SK-N-SH (cell line): ENCODE data around the gene FEM1C. TPM values are rescaled to one million over a fixed set of nuclear protein-coding genes. Genes with fewer than 3 reads are reported as not detected.

Experiments
- CTCF ChIA-PET: fragments of 300-600, 350-600 bp; formaldehyde crosslinking; extraction: SDS; loops from one replicate; lab custom pipeline; 2021; lab: Yijun Ruan, JAX
- POLR2A ChIA-PET: fragments of 350-600 bp; sonication (Branson Sonifier 250); formaldehyde crosslinking; extraction: SDS; loops from one replicate; lab custom pipeline; 2020; ENCODE audit warnings: antibody characterized with exemption, inconsistent platforms; lab: Yijun Ruan, JAX
- DNase-seq: peaks from one replicate; pipeline ENCODE4 v3.0.0; 2012
- H2AFZ ChIP-seq: fragments of 200-600 bp; sonication (generic); 2 replicates; pipeline ENCODE4 v1.8.1; 2016; ENCODE audit warnings: antibody characterized with exemption, mild to moderate bottlenecking, low read depth
- H3F3A ChIP-seq: fragments of 200-600 bp; sonication (generic); replicated peaks from 2 replicates; pipeline ENCODE3; 2016; ENCODE audit warnings: antibody characterized with exemption, mild to moderate bottlenecking; ENCODE audit not compliant: insufficient read depth
- H3K27ac ChIP-seq, 2 experiments: fragments of 200-500 bp in 1 of 2; fragments of 200-600 bp in 1 of 2; sonication (Bioruptor generic) in 1 of 2; sonication (generic), shearing (Covaris generic) in 1 of 2; 2 replicates each; pipeline versions ENCODE4 v1.5.1 to v1.6.1; 2014 to 2016; ENCODE audit warnings: low read depth in 2 of 2, inconsistent platforms in 1 of 2, low read length in 1 of 2, mild to moderate bottlenecking in 1 of 2, mixed read lengths in 1 of 2
- H3K27me3 ChIP-seq: fragments of 200-600 bp; sonication (generic), shearing (Covaris generic); 2 replicates; pipeline ENCODE4 v1.6.1; 2016; ENCODE audit warnings: mixed run types; ENCODE audit not compliant: insufficient read depth
- H3K36me3 ChIP-seq, 2 experiments: fragments of 200-500 bp in 1 of 2; fragments of 200-600 bp in 1 of 2; sonication (Bioruptor generic) in 1 of 2; sonication (generic) in 1 of 2; replicated peaks in 1 of 2; 2 replicates each; pipeline versions ENCODE3 to v1.5.1; 2014 to 2016; ENCODE audit warnings: low read length in 1 of 2, mild to moderate bottlenecking in 1 of 2; ENCODE audit not compliant: insufficient read depth in 2 of 2, control insufficient read depth in 1 of 2
- H3K4me1 ChIP-seq, 2 experiments: fragments of 200-500 bp in 1 of 2; fragments of 200-600 bp in 1 of 2; sonication (Bioruptor generic) in 1 of 2; sonication (generic), shearing (Covaris generic) in 1 of 2; 2 replicates each; pipeline versions ENCODE4 v1.5.1 to v1.6.1; 2014 to 2016; ENCODE audit warnings: low read depth in 1 of 2, low read length in 1 of 2, mixed run types in 1 of 2; ENCODE audit not compliant: insufficient read depth in 2 of 2, control insufficient read depth in 1 of 2
- H3K4me2 ChIP-seq: fragments of 200-600 bp; sonication (generic), shearing (Covaris generic); 2 replicates; pipeline ENCODE4 v1.6.1; 2017; ENCODE audit warnings: mixed run types
- H3K4me3 ChIP-seq, 2 experiments: fragments of 200-500 bp in 1 of 2; fragments of 200-600 bp in 1 of 2; sonication (Bioruptor generic) in 1 of 2; sonication (generic), shearing (Covaris generic) in 1 of 2; 2 replicates each; pipeline versions ENCODE4 v1.5.1 to v1.8.1; 2014 to 2016; ENCODE audit warnings: low read depth in 2 of 2, inconsistent platforms in 1 of 2, low read length in 1 of 2, mild to moderate bottlenecking in 1 of 2, mixed read lengths in 1 of 2, moderate library complexity in 1 of 2
- H3K79me2 ChIP-seq: fragments of 200-600 bp; sonication (generic); 2 replicates; pipeline ENCODE4 v1.8.1; 2017; ENCODE audit warnings: mild to moderate bottlenecking; ENCODE audit not compliant: insufficient read depth
- H3K9ac ChIP-seq: fragments of 200-600 bp; sonication (generic); 2 replicates; pipeline ENCODE4 v1.6.1; 2017; ENCODE audit warnings: mixed run types
- H3K9me2 ChIP-seq: fragments of 200-600 bp; sonication (generic); 2 replicates; pipeline ENCODE4 v1.6.1; 2017; ENCODE audit warnings: mixed run types
- H3K9me3 ChIP-seq: fragments of 200-600 bp; sonication (generic); 2 replicates; pipeline ENCODE4 v1.6.1; 2017; ENCODE audit warnings: mixed run types, mild to moderate bottlenecking, moderate library complexity
- H4K20me1 ChIP-seq: fragments of 200-600 bp; sonication (generic); 2 replicates; pipeline ENCODE4 v1.6.1; 2017; ENCODE audit warnings: mild to moderate bottlenecking, mixed run types; ENCODE audit not compliant: insufficient read depth
- EP300 ChIP-seq, 2 experiments: IDR thresholded peaks; 2 replicates each; pipeline versions ENCODE4 v1.4.0 to v1.6.1; 2012; ENCODE audit warnings: borderline replicate concordance in 1 of 2, low read depth in 1 of 2, low read length in 1 of 2
- FOSL2 ChIP-seq: IDR thresholded peaks from 2 replicates; pipeline ENCODE4 v1.4.0; 2012; ENCODE audit warnings: low read depth, mild to moderate bottlenecking, moderate library complexity, borderline replicate concordance
- GABPA ChIP-seq: IDR thresholded peaks from 2 replicates; pipeline ENCODE4 v1.4.0; 2012; ENCODE audit warnings: low read depth, mild to moderate bottlenecking
- JUND ChIP-seq: IDR thresholded peaks from 2 replicates; pipeline ENCODE4 v1.4.0; 2012
- MEF2A ChIP-seq: IDR thresholded peaks from 2 replicates; pipeline ENCODE4 v1.4.0; 2012; ENCODE audit warnings: low read depth, borderline replicate concordance
- PBX3 ChIP-seq: IDR thresholded peaks from 2 replicates; pipeline ENCODE4; 2012
- TAF1 ChIP-seq: IDR thresholded peaks from 2 replicates; pipeline ENCODE4 v1.6.1; 2012; ENCODE audit warnings: low read depth, mild to moderate bottlenecking, low read length, moderate library complexity, borderline replicate concordance
- TCF12 ChIP-seq: IDR thresholded peaks from 2 replicates; pipeline ENCODE4 v1.4.0; 2012
- TEAD4 ChIP-seq: IDR thresholded peaks from 2 replicates; pipeline ENCODE4 v1.4.0; 2012; ENCODE audit warnings: mild to moderate bottlenecking, borderline replicate concordance; ENCODE audit not compliant: insufficient read depth
- USF1 ChIP-seq: IDR thresholded peaks from 2 replicates; pipeline ENCODE4 v1.4.0; 2012; ENCODE audit warnings: low read depth, borderline replicate concordance
- WGBS: methylation state at CpG from one replicate; pipeline ENCODE4 v1.1.6; 2017; ENCODE audit warnings: low lambda C conversion rate; 5-methylcytosine and 5-hydroxymethylcytosine counted together
- polyA plus RNA-seq, 3 experiments: library from polyadenylated mRNA; depleted of rRNA; stranded (reverse); fragments of >200 nt; gene quantifications; 2 replicates each; pipeline ENCODE4 v1.2.3, GENCODE V29; 2012

The FEM1C gene
- polyA plus RNA-seq, 1 of the 3 experiments (the other 2 are of a cell fraction): 2.8 TPM

- Histone ChIP-seq H2AFZ (no peak overlapping the region), H3K79me2 (no peaks in the 10 kb centered on the region; the same call in 1 of the 2 replicates), H4K20me1 (no peaks in the 10 kb centered on the region), H3K4me3 (no peak overlapping the region), H3K4me1 (peaks cover 0 to 10% of the 10 kb centered on the region in 2 experiments; a peak in 1 of 4 replicates), H3K9ac (no peak overlapping the region), H3K9me2 (no peaks in the 10 kb centered on the region), H3F3A (peaks cover 13% of the 10 kb centered on the region), H3K4me2 (no peak overlapping the region), H3K9me3 (0 out of 2 replicates have a peak, but pooled peaks cover 3% of the 10 kb centered on the region), H3K27me3 (no peaks in the 10 kb centered on the region), H3K36me3 (peaks cover 2 to 23% of the 10 kb centered on the region in 2 experiments), H3K27ac (no peak overlapping the region)
- TF ChIP-seq TEAD4 (no peak), FOSL2 (no peak)
- DNase-seq: no peak
- POLR2A ChIA-PET: no interaction called here
- 81% methylated on average over 2 of the region's 2 CpGs for WGBS
- CTCF ChIA-PET: interaction anchor here (0.6 to 6.7 kb wide), 3 partner anchors 9 to 491 kb away, joined by 3 to 65 read pairs (median 5); no protein-coding TSS in a partner anchor
Measured at GRCh38 chr5:115577329-115577728, 32.8 kb upstream of the FEM1C start.

- Histone ChIP-seq H4K20me1 (no peaks in the 10 kb centered on the region), H3K27me3 (no peaks in the 10 kb centered on the region), H3K9me2 (no peaks in the 10 kb centered on the region), H3K9me3 (0 out of 2 replicates have a peak, but pooled peaks cover 3% of the 10 kb centered on the region), H3K9ac (no peak overlapping the region), H3K4me2 (peak overlapping the region; percentile 12), H3K27ac (peak overlapping the region in 1 of 2 experiments; percentile 67; a peak in 2 of 4 replicates), H3K36me3 (peaks cover under 1 to 11% of the 10 kb centered on the region in 2 experiments), H3K4me3 (no peak overlapping the region), H3K4me1 (peaks cover 0 to 10% of the 10 kb centered on the region in 2 experiments; a peak in 1 of 4 replicates), H2AFZ (peak overlapping the region; percentile 40; the same call in 1 of the 2 replicates), H3F3A (peaks cover 13% of the 10 kb centered on the region), H3K79me2 (no peaks in the 10 kb centered on the region)
- CTCF ChIA-PET: interaction anchor here (0.6 to 6.7 kb wide), 10 partner anchors 16 to 291 kb away, joined by 3 to 65 read pairs (median 3); partner anchors contain the start of gene FEM1C
- POLR2A ChIA-PET: interaction anchor here (0.6 kb wide), 1 partner anchor 242 kb away, joined by 3 read pairs; no protein-coding TSS in a partner anchor
- WGBS: 77% methylated on average over 3 of the region's 5 CpGs
- DNase-seq: no peak
- peak; percentile 62; the same call in 1 of the 2 replicates for TF ChIP-seq FOSL2
- no peak for TF ChIP-seq MEF2A
- TF ChIP-seq JUND: peak; percentile 38; the same call in 1 of the 2 replicates
- TF ChIP-seq USF1: no peak
- no peak for TF ChIP-seq TAF1
- TF ChIP-seq TCF12: peak; percentile 44; the same call in 1 of the 2 replicates
- TF ChIP-seq GABPA: no peak
- peak; percentile 24; the same call in 1 of the 2 replicates for TF ChIP-seq PBX3
- 0 out of 4 replicates have a peak, but pooled peaks of 1 of the 2 experiments have one; percentile 55 for TF ChIP-seq EP300 (IDR thresholded peaks at IDR 0.05; ENCODE audit: borderline replicate concordance in 1 of 2, low read depth in 1 of 2, low read length in 1 of 2)
Measured at GRCh38 chr5:115575167-115576070, 30.8 kb upstream of the FEM1C start.
